HG03520 (cell line): ENCODE data around the gene ERG.

ENCODE experiments used
- ATAC-seq: cut with Tn5 transposase; IDR thresholded peaks from one replicate; pipeline ENCODE4 v1.9.1; 2021; ENCODE audit warnings: mild to moderate bottlenecking, moderate library complexity; ENCODE audit not compliant: unreplicated experiment

The ERG gene

DNA sequence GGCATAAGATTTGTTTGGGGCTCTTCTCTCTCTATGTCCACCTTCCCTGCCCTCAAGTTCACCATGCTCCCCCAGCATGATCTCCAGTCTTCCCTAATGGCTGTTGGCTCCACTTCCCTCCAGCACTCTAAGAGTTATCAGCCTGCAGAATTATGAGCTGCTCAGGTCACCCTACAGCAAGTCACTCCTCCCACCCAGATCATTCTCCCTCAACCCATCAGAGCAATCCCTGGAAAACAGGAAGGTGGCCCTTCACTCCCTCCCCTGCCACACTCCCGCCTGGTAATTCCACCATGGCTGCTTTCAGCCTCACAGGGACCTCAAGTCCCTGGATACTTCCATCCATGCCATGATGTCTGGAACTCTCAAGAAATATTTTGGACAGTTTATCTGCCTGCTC is 137.0 kb downstream of the ERG start:
- no peak for ATAC-seq

DNA sequence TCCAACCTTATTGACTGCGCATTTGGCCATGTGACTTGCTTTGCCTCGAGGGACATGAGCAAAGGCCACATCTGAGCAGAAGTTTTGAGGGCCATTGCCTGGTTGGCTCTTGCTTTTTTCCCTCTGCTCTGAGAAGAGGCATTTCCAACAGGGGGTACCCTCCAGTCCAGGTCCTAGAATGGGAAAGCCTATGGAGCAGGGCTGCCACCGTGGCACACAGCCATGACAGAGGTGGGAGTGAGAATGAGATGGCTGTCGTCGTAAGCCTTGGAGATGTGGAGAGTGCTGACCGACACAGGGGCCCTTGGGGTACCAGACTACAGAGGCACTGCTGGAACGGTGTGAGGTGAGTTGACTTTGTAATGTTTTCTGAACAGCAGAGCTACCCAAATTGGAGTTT is 138.4 kb downstream of the ERG start:
- ATAC-seq, result no peak

DNA sequence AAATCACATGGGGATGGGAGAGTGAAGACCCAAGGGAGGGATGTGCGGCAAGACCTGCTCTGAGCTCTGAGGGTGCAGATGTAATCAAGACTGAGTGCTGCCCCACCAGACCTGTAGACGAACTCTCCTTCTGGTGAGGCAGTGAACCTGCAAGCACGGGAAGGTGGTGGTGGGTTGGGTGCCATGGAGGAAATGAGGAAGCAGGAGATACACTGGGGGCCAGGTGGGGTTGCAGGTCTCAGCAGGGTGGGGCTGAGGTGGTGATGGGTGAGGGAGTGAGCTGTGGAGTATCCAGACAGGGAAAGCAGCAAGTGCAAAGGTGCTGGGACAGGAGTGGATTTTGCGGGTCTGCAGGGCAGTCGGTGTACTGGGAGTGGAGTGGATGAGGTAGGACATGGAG is 139.2 kb downstream of the ERG start:
- ATAC-seq, result no peak

GRCh38 chr21:38358666-38359065 is 139.6 kb downstream of the ERG start:
- no peak for ATAC-seq

DNA sequence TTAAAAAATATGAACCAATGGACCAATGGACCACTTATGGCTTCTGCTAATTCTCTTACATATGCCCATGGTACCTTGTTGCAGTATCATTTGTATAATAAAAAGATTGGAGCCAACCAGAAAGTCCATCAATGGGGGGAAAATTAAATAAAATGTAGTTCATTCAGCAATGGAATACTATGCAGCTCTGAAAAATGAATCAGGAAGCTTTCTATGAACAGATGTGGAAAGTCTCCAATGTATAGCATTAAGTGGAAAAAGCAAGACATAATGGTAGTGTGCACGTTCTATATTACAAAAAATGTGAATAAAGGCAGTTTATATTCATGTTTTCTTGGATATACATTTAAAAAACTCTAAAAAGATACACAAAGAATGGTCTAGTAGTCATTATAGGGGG is 140.2 kb downstream of the ERG start:
- no peak for ATAC-seq

DNA sequence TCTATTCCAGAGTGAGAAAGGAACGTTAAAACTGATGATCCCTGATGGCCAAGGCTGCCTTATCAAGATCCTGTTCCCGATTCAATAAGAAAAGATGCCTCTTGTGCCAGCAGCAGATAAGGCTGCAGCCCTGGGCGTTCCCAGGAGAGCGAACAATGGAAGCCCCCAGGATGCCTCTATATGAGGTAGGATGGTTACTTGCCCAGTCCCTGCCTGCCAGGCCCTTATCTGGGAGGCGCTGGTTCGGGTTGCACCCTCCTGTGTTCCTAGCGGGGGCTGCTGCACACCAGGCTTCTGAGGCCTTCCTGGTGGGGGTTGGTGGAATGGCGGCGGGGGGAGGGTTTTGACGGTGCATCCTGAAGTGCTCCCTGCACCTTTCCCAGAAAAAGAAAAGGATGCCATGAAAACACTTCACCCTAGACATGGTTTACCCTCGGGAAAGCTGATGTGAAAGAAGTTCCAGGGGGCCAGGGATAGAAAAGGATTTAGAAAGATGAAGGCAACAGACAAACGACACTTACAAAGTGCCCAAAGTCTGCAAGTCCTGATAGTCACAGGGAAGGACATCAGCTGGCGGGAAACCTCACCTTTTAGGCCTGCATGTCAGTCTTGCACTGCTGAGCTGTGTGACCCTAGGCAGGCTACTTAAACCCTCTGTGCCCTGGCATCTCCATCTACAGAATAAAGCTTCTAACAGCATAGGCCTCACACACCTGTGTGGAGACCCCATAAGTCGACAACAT is 141.2 kb downstream of the ERG start:
- ATAC-seq, result no peak

- ATAC-seq, result no peak
Measured at GRCh38 chr21:38355992-38356781, 142.1 kb downstream of the ERG start.

- no peak for ATAC-seq
Measured at GRCh38 chr21:38355353-38355752, 142.9 kb downstream of the ERG start.

DNA sequence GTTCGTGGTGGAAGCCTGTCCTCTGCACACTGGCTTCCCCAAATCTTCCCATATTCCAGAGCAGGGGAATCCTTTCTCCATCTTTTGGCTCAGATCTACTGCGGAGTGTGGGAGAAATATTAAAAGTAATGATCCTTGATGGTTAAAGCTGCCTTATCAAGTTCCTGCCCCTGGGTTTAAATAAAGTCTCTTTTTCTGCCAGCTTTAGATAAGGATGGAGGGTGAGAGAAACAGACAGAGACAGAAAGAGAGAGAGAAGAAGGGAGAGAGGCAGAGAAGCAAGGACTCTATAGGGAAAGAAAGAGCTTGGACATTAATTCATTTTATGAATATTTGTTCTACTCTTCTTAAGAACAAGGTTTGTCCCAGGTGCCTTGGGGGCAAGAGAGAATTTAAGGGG is 143.5 kb downstream of the ERG start:
- ATAC-seq, result no peak

DNA sequence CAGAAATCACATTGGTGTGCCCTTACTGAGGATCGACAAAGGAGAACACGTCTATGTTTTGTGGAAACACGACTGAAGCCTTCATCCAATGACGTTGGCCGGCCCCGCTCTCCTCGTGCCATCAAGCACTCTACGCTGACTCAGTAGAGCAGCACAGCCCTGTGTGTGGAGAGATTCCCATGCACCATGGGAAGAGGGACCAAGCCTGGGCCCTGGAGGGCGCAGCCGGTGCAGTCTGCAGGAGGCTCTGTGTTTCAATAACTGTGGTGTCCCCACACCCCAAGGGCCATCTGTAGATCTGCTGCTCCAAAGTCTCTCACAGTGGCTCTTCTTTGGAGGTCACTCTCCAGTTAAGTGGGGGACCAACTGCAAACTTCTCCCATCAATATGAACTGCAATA is 144.0 kb downstream of the ERG start:
- no peak for ATAC-seq

DNA sequence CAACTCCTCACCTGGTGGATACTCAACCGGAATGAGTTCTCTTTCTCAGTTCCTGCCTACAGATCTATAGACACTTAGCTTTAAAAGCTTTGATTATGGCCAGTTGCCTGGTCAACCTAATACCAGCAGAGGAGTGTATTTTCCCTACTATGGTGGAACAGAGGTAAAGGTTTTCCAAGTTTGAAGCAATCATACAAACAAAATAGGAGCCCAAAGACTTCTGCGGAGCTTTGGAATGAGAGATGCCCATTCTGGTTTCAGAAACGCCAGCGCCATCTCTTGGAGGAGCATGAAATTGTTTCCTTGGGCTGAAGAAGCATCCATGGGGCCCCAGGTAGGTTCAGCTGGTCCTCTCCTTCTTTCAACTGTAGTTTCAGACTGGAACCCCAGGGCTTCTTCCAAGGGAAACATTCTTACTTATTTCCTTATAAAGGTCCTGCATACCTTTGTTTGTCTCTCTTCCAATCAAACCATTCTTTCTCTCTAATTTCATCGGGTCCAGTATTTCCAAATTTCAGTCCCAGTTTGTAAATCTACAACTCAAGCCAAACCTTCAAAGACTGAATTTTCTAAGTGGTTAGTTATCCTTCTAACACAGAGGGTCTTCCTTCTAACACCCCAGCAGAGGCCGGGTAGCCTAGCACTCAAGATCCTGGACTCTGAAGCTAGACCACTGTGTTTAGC is 145.6 kb downstream of the ERG start:
- no peak for ATAC-seq

GRCh38 chr21:38351961-38352521 is 146.2 kb downstream of the ERG start:
- ATAC-seq, result no peak

- no peak for ATAC-seq
Measured at GRCh38 chr21:38351176-38351959, 146.9 kb downstream of the ERG start.

GRCh38 chr21:38350684-38351083 is 147.6 kb downstream of the ERG start:
- no peak for ATAC-seq

DNA sequence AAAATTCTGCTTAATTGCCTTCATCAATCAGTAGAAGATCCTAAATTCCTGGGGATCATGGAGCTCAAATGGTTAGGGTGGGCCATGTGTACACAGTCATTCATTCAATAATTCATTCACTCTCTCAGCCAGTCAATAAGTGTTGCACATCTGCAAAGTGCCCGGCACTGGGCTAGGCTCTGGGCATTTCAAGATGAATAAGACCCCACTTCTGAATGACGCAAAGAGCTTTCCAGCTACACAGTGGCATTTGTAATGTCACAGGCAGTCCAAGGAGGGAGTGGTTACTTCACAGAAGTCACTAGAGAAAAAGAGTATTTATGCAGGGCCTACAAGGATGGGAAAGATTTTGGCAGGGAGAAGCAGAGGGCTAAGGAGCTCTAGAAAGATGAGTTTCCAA is 148.3 kb downstream of the ERG start:
- no peak for ATAC-seq

GRCh38 chr21:38349111-38349746 is 149.0 kb downstream of the ERG start:
- no peak for ATAC-seq

- no peak for ATAC-seq
Measured at GRCh38 chr21:38346286-38346685, 152.0 kb downstream of the ERG start.

DNA sequence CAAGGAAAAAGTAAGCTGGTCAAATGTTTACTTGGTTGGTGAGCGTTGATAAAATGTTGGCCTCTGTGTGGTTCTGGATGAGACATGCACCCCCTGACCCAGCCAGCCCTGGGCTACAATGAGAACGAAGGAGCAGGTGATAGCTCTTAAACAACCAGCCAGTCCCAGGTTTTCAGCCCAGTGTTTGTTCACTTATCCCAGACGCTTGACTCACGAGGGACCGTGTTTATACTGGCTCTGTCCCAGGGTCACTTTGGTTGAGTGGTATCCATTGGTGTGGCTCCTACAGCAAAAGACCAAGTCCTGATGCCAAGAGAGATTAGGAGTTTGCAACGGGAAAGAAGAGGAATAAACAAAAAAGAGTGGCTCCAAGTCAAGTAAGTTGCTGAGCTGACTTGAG is 154.6 kb downstream of the ERG start:
- no peak for ATAC-seq

DNA sequence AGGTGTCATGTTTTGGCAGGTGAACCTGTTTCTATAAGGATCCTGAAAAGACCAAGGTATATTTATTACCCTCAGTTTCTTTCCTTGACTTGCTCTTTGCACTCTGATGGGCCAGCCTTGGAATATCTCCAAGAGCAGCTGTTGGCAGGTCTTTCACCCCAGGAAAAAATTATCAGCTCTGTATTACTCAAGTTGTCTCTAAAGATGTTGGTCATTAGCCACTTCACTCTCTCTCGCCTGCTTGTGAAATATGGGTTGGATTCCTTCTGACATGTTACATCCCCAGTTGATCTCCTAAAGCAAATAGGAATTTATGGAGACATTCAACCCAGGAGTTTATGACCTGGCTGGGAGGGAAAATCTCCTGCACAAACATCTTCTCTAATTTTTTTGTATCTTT is 155.5 kb downstream of the ERG start:
- ATAC-seq, result no peak

GRCh38 chr21:38341546-38342012 is 156.7 kb downstream of the ERG start:
- ATAC-seq, result no peak
